ENCODE data around the gene RBBP6.

The RBBP6 gene

DNA sequence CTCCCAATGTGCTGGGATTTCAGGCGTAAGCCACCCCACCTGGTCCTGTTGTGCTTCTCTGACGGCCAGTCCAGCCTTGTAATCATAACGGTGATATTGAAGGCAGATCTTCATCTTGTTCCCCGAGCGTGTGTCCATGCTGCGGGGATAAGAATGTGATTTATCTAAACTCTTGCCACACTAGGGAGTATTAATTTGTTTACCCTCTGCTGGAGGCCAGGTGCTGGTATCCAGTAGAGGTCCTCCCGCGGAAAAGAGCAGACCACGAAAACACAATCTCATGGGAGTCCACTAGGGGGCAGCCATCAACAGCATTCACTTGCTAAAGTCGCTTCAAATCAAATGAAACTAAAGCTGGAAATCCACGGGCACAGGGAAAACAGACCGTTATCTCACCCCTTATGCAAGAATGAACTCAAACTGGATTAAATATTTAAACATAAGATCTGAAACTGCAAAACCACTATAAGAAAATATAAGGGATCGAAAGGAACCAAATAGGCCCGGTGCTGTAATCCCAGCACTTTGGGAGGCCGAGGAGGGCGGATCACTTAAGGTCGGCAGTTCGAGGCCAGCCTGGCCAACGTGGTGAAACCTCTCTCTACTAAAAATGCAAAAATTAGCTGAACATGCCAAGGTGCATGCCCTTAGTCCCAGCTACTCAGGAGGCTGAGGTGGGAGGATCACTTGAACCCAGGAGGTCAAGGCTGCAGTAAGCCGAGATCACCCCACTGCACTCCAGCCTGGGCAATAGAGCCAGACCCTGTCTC lies 22.3 kb upstream of the RBBP6 start:
- Histone ChIP-seq H2BK15ac (ENCODE audit: low read length) (no peak overlapping the region), H3K4me2 (ENCODE audit: insufficient read depth, low read length, poor library complexity, severe bottlenecking) (no peak overlapping the region), H3K27me3 (ENCODE audit: control insufficient read depth in 3 of 3, insufficient read depth in 3 of 3, low read depth in 1 of 3, low read length in 3 of 3) (no peaks in the 10 kb centered on the region), H3K4me1 (ENCODE audit: control insufficient read depth in 2 of 2, insufficient read depth in 1 of 2, low read depth in 1 of 2, low read length in 2 of 2) (no peaks in the 10 kb centered on the region), H4K8ac (ENCODE audit: low read depth, low read length) (no peak overlapping the region), H2AFZ (ENCODE audit: low read length) (peak overlapping the region; percentile 42), H3K79me1 (ENCODE audit: low read depth, low read length) (no peaks in the 10 kb centered on the region), H2BK5ac (ENCODE audit: low read length) (no peak overlapping the region), H2BK120ac (ENCODE audit: low read depth, low read length) (no peak overlapping the region), H2AK5ac (ENCODE audit: low read depth, low read length) (no peak overlapping the region), H3K4me3 (ENCODE audit: low read length in 2 of 2) (no peak overlapping the region), H3K4ac (ENCODE audit: low read length) (no peak overlapping the region), H3K9me3 (replicated peaks in 1 of 2; ENCODE audit: control insufficient read depth in 2 of 2, insufficient read depth in 1 of 2, low read depth in 1 of 2, low read length in 2 of 2) (no peaks in the 10 kb centered on the region), H2BK12ac (ENCODE audit: low read length) (no peak overlapping the region), H4K91ac (ENCODE audit: low read depth, low read length, poor library complexity) (no peak overlapping the region), H3K9ac (ENCODE audit: low read depth, low read length, poor library complexity) (no peak overlapping the region), H3K27ac (replicated peaks; ENCODE audit: low read length) (no peak overlapping the region), H3K23ac (ENCODE audit: low read depth, low read length, poor library complexity) (no peak overlapping the region), H3K18ac (ENCODE audit: low read length) (no peak overlapping the region), H3K36me3 (replicated peaks in 1 of 2; ENCODE audit: control insufficient read depth in 2 of 2, insufficient read depth in 2 of 2, low read length in 2 of 2) (no peaks in the 10 kb centered on the region), H3K14ac (ENCODE audit: low read length) (no peak overlapping the region)
- peak; percentile 72 for DNase-seq (ENCODE audit: low spot score)
- no CpG with 5 or more reads among the region's 20 CpGs for WGBS, 2 donors (ENCODE audit: extremely low coverage in 2 of 2, insufficient read length in 2 of 2, insufficient replicate concordance in 1 of 2)

DNA sequence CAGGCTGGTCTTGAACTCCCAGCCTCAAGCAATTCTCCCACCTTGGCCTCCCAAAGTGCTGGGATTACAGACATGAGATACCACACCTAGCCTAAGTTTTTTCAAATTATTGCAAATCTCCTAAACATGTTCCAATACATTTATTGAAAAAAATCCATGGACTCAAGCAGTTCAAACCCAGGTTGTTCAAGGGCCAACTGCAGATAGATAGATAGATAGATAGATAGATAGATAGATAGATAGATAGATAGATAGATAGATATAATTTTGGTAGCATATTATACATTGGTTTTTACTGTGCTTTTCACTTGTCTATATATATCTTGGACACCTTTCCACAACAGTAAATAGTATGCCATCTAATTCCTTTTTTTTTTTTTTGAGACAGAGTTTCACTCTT lies 20.9 kb upstream of the RBBP6 start:
- peaks cover 0 to 4% (median 0%) of the 10 kb centered on the region in 3 experiments for H3K27me3 ChIP-seq (ENCODE audit: control insufficient read depth in 3 of 3, insufficient read depth in 3 of 3, low read depth in 1 of 3, low read length in 3 of 3)
- H4K91ac ChIP-seq (ENCODE audit: low read depth, low read length, poor library complexity): no peak overlapping the region
- H3K23ac ChIP-seq (ENCODE audit: low read depth, low read length, poor library complexity): no peak overlapping the region
- no peak overlapping the region for H2AK5ac ChIP-seq (ENCODE audit: low read depth, low read length)
- H2AFZ ChIP-seq (ENCODE audit: low read length): no peak overlapping the region
- no peak overlapping the region for H2BK12ac ChIP-seq (ENCODE audit: low read length)
- no peaks in the 10 kb centered on the region for H3K4me1 ChIP-seq (ENCODE audit: control insufficient read depth in 2 of 2, insufficient read depth in 1 of 2, low read depth in 1 of 2, low read length in 2 of 2)
- no peak overlapping the region for H3K18ac ChIP-seq (ENCODE audit: low read length)
- no peak overlapping the region for H3K4me2 ChIP-seq (ENCODE audit: insufficient read depth, low read length, poor library complexity, severe bottlenecking)
- no peak overlapping the region for H3K4me3 ChIP-seq (ENCODE audit: low read length in 2 of 2)
- no peaks in the 10 kb centered on the region for H3K9me3 ChIP-seq (replicated peaks in 1 of 2; ENCODE audit: control insufficient read depth in 2 of 2, insufficient read depth in 1 of 2, low read depth in 1 of 2, low read length in 2 of 2)
- no peak overlapping the region for H2BK120ac ChIP-seq (ENCODE audit: low read depth, low read length)
- no peak overlapping the region for H3K27ac ChIP-seq (replicated peaks; ENCODE audit: low read length)
- H2BK15ac ChIP-seq (ENCODE audit: low read length): no peak overlapping the region
- H3K79me1 ChIP-seq (ENCODE audit: low read depth, low read length): no peaks in the 10 kb centered on the region
- H3K36me3 ChIP-seq (replicated peaks in 1 of 2; ENCODE audit: control insufficient read depth in 2 of 2, insufficient read depth in 2 of 2, low read length in 2 of 2): no peaks in the 10 kb centered on the region
- no peak overlapping the region for H4K8ac ChIP-seq (ENCODE audit: low read depth, low read length)
- H3K14ac ChIP-seq (ENCODE audit: low read length): no peak overlapping the region
- no peak overlapping the region for H3K4ac ChIP-seq (ENCODE audit: low read length)
- no peak overlapping the region for H2BK5ac ChIP-seq (ENCODE audit: low read length)
- DNase-seq (ENCODE audit: low spot score): no peak
- H3K9ac ChIP-seq (ENCODE audit: low read depth, low read length, poor library complexity): no peak overlapping the region

DNA sequence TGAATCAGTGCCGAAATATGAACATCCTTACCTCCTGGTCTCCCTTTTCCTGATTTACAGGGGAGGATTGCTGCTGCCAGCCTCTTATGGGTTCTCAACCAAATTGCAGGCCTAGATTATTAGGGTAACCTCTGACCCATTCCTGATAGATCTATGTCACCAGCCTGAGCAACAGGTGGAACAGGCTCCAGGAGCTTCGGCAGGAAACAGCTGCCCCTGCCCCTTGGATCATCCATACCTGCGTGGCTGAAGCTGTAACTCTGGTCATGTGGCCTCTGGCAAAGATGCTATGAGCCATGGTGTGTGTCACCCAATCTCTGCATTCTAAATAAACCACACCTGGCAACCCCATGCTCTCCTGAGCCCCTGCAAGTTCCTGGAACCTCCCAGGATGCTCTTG lies 18.4 kb upstream of the RBBP6 start:
- Histone ChIP-seq H2AK5ac (ENCODE audit: low read depth, low read length) (no peak overlapping the region), H3K14ac (ENCODE audit: low read length) (no peak overlapping the region), H3K18ac (ENCODE audit: low read length) (no peak overlapping the region), H3K27me3 (ENCODE audit: control insufficient read depth in 3 of 3, insufficient read depth in 3 of 3, low read depth in 1 of 3, low read length in 3 of 3) (peaks cover 0 to 7% (median 0%) of the 10 kb centered on the region in 3 experiments), H3K4me1 (ENCODE audit: control insufficient read depth in 2 of 2, insufficient read depth in 1 of 2, low read depth in 1 of 2, low read length in 2 of 2) (no peaks in the 10 kb centered on the region), H3K79me1 (ENCODE audit: low read depth, low read length) (no peaks in the 10 kb centered on the region), H2BK120ac (ENCODE audit: low read depth, low read length) (no peak overlapping the region), H2AFZ (ENCODE audit: low read length) (no peak overlapping the region), H2BK5ac (ENCODE audit: low read length) (no peak overlapping the region), H3K36me3 (replicated peaks in 1 of 2; ENCODE audit: control insufficient read depth in 2 of 2, insufficient read depth in 2 of 2, low read length in 2 of 2) (no peaks in the 10 kb centered on the region), H3K9ac (ENCODE audit: low read depth, low read length, poor library complexity) (no peak overlapping the region), H3K27ac (replicated peaks; ENCODE audit: low read length) (no peak overlapping the region), H4K8ac (ENCODE audit: low read depth, low read length) (no peak overlapping the region), H3K23ac (ENCODE audit: low read depth, low read length, poor library complexity) (no peak overlapping the region), H3K9me3 (replicated peaks in 1 of 2; ENCODE audit: control insufficient read depth in 2 of 2, insufficient read depth in 1 of 2, low read depth in 1 of 2, low read length in 2 of 2) (no peaks in the 10 kb centered on the region), H3K4me2 (ENCODE audit: insufficient read depth, low read length, poor library complexity, severe bottlenecking) (no peak overlapping the region), H2BK15ac (ENCODE audit: low read length) (no peak overlapping the region), H2BK12ac (ENCODE audit: low read length) (no peak overlapping the region), H3K4me3 (ENCODE audit: low read length in 2 of 2) (no peak overlapping the region), H3K4ac (ENCODE audit: low read length) (no peak overlapping the region), H4K91ac (ENCODE audit: low read depth, low read length, poor library complexity) (no peak overlapping the region)
- WGBS, 2 donors (ENCODE audit: extremely low coverage in 2 of 2, insufficient read length in 2 of 2, insufficient replicate concordance in 1 of 2): no CpG with 5 or more reads among the region's 3 CpGs
- DNase-seq (ENCODE audit: low spot score): no peak

DNA sequence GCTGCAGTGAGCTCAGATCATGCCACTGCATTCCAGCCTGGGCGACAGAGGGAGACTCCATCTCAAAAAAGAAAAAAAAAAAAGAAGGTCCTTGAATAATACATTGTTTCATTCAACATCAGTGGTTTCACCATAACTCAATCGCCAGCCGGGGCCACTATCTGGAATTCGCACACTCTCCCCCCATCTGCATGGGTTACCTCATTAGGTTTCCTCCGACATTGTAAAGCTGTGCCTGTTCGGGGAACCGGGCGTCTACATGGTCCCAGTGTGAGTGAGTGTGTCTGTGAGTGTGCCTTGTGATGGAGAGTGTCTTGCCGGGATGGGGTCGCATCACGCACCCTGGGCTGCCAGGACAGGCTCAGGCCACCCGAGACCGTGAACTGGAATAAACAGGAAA lies 16.6 kb upstream of the RBBP6 start:
- DNase-seq (ENCODE audit: low spot score): no peak
- Histone ChIP-seq H3K14ac (ENCODE audit: low read length) (no peak overlapping the region), H3K36me3 (replicated peaks in 1 of 2; ENCODE audit: control insufficient read depth in 2 of 2, insufficient read depth in 2 of 2, low read length in 2 of 2) (no peaks in the 10 kb centered on the region), H3K23ac (ENCODE audit: low read depth, low read length, poor library complexity) (no peak overlapping the region), H4K8ac (ENCODE audit: low read depth, low read length) (no peak overlapping the region), H3K27me3 (ENCODE audit: control insufficient read depth in 3 of 3, insufficient read depth in 3 of 3, low read depth in 1 of 3, low read length in 3 of 3) (peaks cover 0 to 7% (median 0%) of the 10 kb centered on the region in 3 experiments), H4K91ac (ENCODE audit: low read depth, low read length, poor library complexity) (no peak overlapping the region), H3K4ac (ENCODE audit: low read length) (no peak overlapping the region), H3K4me2 (ENCODE audit: insufficient read depth, low read length, poor library complexity, severe bottlenecking) (no peak overlapping the region), H3K4me1 (ENCODE audit: control insufficient read depth in 2 of 2, insufficient read depth in 1 of 2, low read depth in 1 of 2, low read length in 2 of 2) (no peaks in the 10 kb centered on the region), H3K18ac (ENCODE audit: low read length) (peak overlapping the region; percentile 13), H2BK12ac (ENCODE audit: low read length) (no peak overlapping the region), H2AFZ (ENCODE audit: low read length) (no peak overlapping the region), H3K9me3 (replicated peaks in 1 of 2; ENCODE audit: control insufficient read depth in 2 of 2, insufficient read depth in 1 of 2, low read depth in 1 of 2, low read length in 2 of 2) (no peaks in the 10 kb centered on the region), H2AK5ac (ENCODE audit: low read depth, low read length) (no peak overlapping the region), H2BK120ac (ENCODE audit: low read depth, low read length) (no peak overlapping the region), H3K79me1 (ENCODE audit: low read depth, low read length) (no peaks in the 10 kb centered on the region), H3K9ac (ENCODE audit: low read depth, low read length, poor library complexity) (no peak overlapping the region), H3K4me3 (ENCODE audit: low read length in 2 of 2) (no peak overlapping the region), H2BK15ac (ENCODE audit: low read length) (no peak overlapping the region), H3K27ac (replicated peaks; ENCODE audit: low read length) (no peak overlapping the region), H2BK5ac (ENCODE audit: low read length) (no peak overlapping the region)
- no CpG with 5 or more reads among the region's 13 CpGs for WGBS, 2 donors (ENCODE audit: extremely low coverage in 2 of 2, insufficient read length in 2 of 2, insufficient replicate concordance in 1 of 2)
